T-cell (primary cell): Measurements from ENCODE around the gene MBD3L2. TPM values are rescaled to one million over a fixed set of nuclear protein-coding genes. Genes with fewer than 3 reads are reported as not detected.
A peak's percentile ranks its signal among the peaks of the same experiment; 100 is the strongest.
"Not testable (repeated sequence)": the region's sequence is repeated elsewhere in the genome, so short reads cannot be mapped to it uniquely, and the experiment has no call there.

Source experiments
- ATAC-seq, 4 experiments: fragments of 200-7000 bp in 3 of 4; fragments of 150-1000 bp in 1 of 4; cut with Tn5 transposase; replicated peaks in 1 of 4; 1 replicate in 3 of 4; 2 replicates in 1 of 4; pipeline ENCODE4 v1.10.0; 2021; ENCODE audit warnings: moderate library complexity in 3 of 4, mild to moderate bottlenecking in 2 of 4, moderate number of reproducible peaks in 1 of 4
- CTCF ChIA-PET, 2 donors: fragments of 300-600 bp; sonication (Branson Sonifier 250); formaldehyde crosslinking; loops; one replicate each; lab custom pipeline; 2022; ENCODE audit warnings: antibody characterized with exemption in 2 of 2; lab: Charles Lee
- POLR2A ChIA-PET, 2 donors: fragments of 300-600 bp; sonication (Branson Sonifier 250); formaldehyde crosslinking; loops; one replicate each; lab custom pipeline; 2022; ENCODE audit warnings: antibody characterized with exemption in 2 of 2; lab: Charles Lee
- DNase-seq, 35 experiments: peaks; one replicate each; pipeline versions ENCODE4 v3.0.0 to v3.0.0-alpha.2; 2013 to 2023
- H3K27ac ChIP-seq: one replicate; pipeline ENCODE4 v1.5.1; 2013; ENCODE audit warnings: low read length
- H3K27me3 ChIP-seq, 2 experiments: replicated peaks in 1 of 2; 1 replicate in 1 of 2; 2 replicates in 1 of 2; pipeline versions ENCODE4 v1.6.1 to v1.7.0; 2013; ENCODE audit warnings: low read length in 1 of 2, mixed read lengths in 1 of 2; ENCODE audit not compliant: control insufficient read depth in 2 of 2, insufficient read depth in 2 of 2; ENCODE audit errors: extremely low read depth in 1 of 2
- H3K36me3 ChIP-seq, 2 donors: 1 replicate in 1 of 2; 2 replicates in 1 of 2; pipeline versions ENCODE4 v1.6.1 to v1.7.0; 2013; ENCODE audit warnings: low read length in 1 of 2; ENCODE audit not compliant: control insufficient read depth in 2 of 2, insufficient read depth in 1 of 2; ENCODE audit errors: extremely low read depth in 1 of 2
- H3K4me1 ChIP-seq, 2 experiments: 1 replicate in 1 of 2; 2 replicates in 1 of 2; pipeline versions ENCODE4 v1.6.1 to v1.7.0; 2013; ENCODE audit warnings: low read length in 2 of 2, mixed read lengths in 1 of 2; ENCODE audit not compliant: insufficient read depth in 2 of 2, control insufficient read depth in 1 of 2; ENCODE audit errors: extremely low read depth in 1 of 2
- H3K4me3 ChIP-seq, 2 donors: 1 replicate in 1 of 2; 2 replicates in 1 of 2; pipeline versions ENCODE4 v1.5.1 to v1.7.0; 2013; ENCODE audit warnings: mild to moderate bottlenecking in 2 of 2, low read length in 1 of 2, moderate library complexity in 1 of 2; ENCODE audit not compliant: control insufficient read depth in 1 of 2; ENCODE audit errors: extremely low read depth in 1 of 2
- H3K9me3 ChIP-seq: 2 replicates; pipeline ENCODE4 v1.7.0; 2013
- H3K27ac Mint-ChIP-seq, 2 donors: one replicate each; pipeline ENCODE4 v1.8.0; 2020 to 2021; ENCODE audit warnings: mild to moderate bottlenecking in 2 of 2, mixed read lengths in 2 of 2
- H3K27me3 Mint-ChIP-seq, 2 donors: one replicate each; pipeline ENCODE4 v1.8.0; 2021 to 2022; ENCODE audit warnings: mixed read lengths in 2 of 2
- H3K36me3 Mint-ChIP-seq: one replicate; pipeline ENCODE4 v1.8.0; 2021; ENCODE audit warnings: mixed read lengths
- H3K4me1 Mint-ChIP-seq, 3 donors: one replicate each; pipeline ENCODE4 v1.8.0; 2020 to 2022; ENCODE audit warnings: mixed read lengths in 3 of 3, mild to moderate bottlenecking in 1 of 3
- H3K4me3 Mint-ChIP-seq, 3 donors: one replicate each; pipeline ENCODE4 v1.8.0; 2020 to 2022; ENCODE audit warnings: mild to moderate bottlenecking in 3 of 3, mixed read lengths in 3 of 3, moderate library complexity in 3 of 3
- H3K9me3 Mint-ChIP-seq, 3 donors: one replicate each; pipeline ENCODE4 v1.8.0; 2020 to 2022; ENCODE audit warnings: mixed read lengths in 3 of 3
- WGBS: methylation state at CpG from one replicate; pipeline ENCODE4 v1.1.5; 2013; ENCODE audit warnings: missing lambda C conversion rate; ENCODE audit not compliant: insufficient coverage; 5-methylcytosine and 5-hydroxymethylcytosine counted together
- total RNA-seq, 35 experiments: library from RNA in 6 of 35; stranded (reverse) in 6 of 35; fragments of 120-200 nt in 1 of 35; gene quantifications; one replicate each; pipeline versions ENCODE4 v1.2.1 to v1.2.4 and lab custom pipeline; 2013 to 2026

The MBD3L2 gene
- total RNA-seq, 5 donors from 2014 or later (not counting 1 experiment from before 2014, with no cell fraction given), result not detected

DNA sequence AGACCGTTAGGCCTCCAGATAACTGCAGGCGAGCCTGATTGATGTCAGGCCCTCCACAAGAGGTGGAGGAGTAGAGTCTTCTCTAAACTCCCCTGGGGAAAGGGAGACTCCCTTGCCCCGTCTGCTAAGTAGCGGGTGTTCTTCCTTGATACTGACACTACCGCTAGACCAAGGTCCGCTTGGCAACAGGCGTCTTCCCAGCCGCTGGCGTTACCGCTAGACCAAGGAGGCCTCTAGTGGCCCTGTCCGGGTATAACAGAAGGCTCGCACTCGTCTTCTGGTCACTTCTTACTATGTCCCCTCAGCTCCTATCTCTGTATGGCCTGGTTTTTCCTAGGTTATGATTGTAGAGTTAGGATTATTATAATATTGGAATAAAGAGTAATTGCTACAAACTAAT is 18.0 kb downstream of the MBD3L2 start:
- H3K9me3 Mint-ChIP-seq, DNase-seq, ATAC-seq, H3K4me3 ChIP-seq, H3K4me3 Mint-ChIP-seq, H3K9me3 ChIP-seq, H3K27ac ChIP-seq, H3K36me3 Mint-ChIP-seq, H3K27me3 Mint-ChIP-seq, H3K27ac Mint-ChIP-seq, H3K27me3 ChIP-seq, CTCF ChIA-PET: not testable (repeated sequence)
- peaks cover 0 to 12% of the 10 kb centered on the region in 2 donors for H3K36me3 ChIP-seq
- peaks cover 5 to 25% (median 23%) of the 10 kb centered on the region in 3 donors for H3K4me1 Mint-ChIP-seq
- H3K4me1 ChIP-seq, result peaks cover 6 to 20% of the 10 kb centered on the region in 2 experiments
- WGBS, result 95% methylated on average over 4 of the region's 13 CpGs
- POLR2A ChIA-PET, result interaction anchor here in 1 of 2 donors (0.9 kb wide), 1 partner anchor 1529 kb away, joined by 3 read pairs; no protein-coding TSS in a partner anchor

DNA sequence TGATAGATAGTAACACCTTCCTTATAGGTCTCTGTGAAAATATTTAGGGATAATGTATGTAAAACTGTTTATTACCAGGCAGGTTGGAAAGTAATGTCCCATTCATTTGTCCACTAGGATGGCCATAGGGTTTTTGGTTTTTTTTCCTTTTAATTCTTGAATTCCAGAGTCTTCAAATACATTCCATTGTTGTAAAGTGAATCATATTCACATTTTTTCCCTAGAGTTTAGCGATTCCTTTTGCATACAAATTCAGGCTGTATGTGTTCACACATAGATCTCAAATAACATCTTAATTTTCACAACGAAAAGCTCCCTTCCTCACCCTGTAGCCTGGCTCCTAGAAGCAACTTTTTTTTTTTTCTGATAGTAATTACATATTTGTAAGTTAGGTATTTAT is 18.6 kb downstream of the MBD3L2 start:
- Histone ChIP-seq H3K36me3 (peaks cover 0 to 18% of the 10 kb centered on the region in 2 donors), H3K9me3 (no peaks in the 10 kb centered on the region), H3K27ac (no peak overlapping the region), H3K4me1 (peaks cover 6 to 20% of the 10 kb centered on the region in 2 experiments), H3K27me3 (no peaks in the 10 kb centered on the region), H3K4me3 (no peak overlapping the region)
- Mint-ChIP-seq H3K4me3 (no peak overlapping the region), H3K27me3 (no peaks in the 10 kb centered on the region), H3K4me1 (peaks cover 10 to 30% (median 27%) of the 10 kb centered on the region in 3 donors), H3K27ac (no peak overlapping the region), H3K9me3 (no peaks in the 10 kb centered on the region), H3K36me3 (peaks cover 9% of the 10 kb centered on the region)
- ChIA-PET POLR2A (interaction anchor here in 1 of 2 donors (0.9 kb wide), 1 partner anchor 1528 kb away, joined by 3 read pairs; no protein-coding TSS in a partner anchor), CTCF (interaction anchor here in 1 of 2 donors (2.3 kb wide), 1 partner anchor 32 kb away, joined by 13 read pairs; no protein-coding TSS in a partner anchor)
- ATAC-seq (no peak), DNase-seq (no peak)
- WGBS, result no CpG with 5 or more reads among the region's 2 CpGs

DNA sequence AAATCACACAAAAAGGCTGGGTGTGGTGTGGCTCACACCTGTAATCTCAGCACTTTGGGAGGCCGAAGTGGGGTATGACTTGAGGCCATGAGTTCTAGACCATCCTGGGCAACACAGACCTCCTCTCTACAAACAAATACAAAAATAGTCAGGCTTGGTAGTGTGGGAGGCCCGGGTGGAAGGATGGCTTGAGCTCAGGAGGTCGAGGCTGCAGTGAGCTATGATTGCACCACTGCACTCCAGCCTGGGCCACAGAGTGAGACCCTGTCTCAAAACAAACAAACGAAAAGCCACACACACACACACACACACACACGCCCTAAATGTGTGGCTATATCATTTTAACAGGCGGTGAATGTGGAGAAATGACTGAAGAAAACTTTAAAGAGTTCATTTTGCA is 19.5 kb downstream of the MBD3L2 start:
- ChIA-PET CTCF (interaction anchor here in 1 of 2 donors (1.0 to 2.3 kb wide), 7 partner anchors 32 to 1265 kb away, joined by 3 to 13 read pairs (median 4); partner anchors contain the start of genes ALKBH7, PET100 and XAB2), POLR2A (interaction anchor here in 1 of 2 donors (1.0 kb wide), 1 partner anchor 296 kb away, joined by 7 read pairs; the partner anchor contains the start of gene VAV1)
- DNase-seq (no peak), ATAC-seq (no peak)
- Histone ChIP-seq H3K36me3 (peaks cover 0 to 25% of the 10 kb centered on the region in 2 donors), H3K4me1 (peaks cover 6 to 20% of the 10 kb centered on the region in 2 experiments), H3K4me3 (no peak overlapping the region), H3K27me3 (no peaks in the 10 kb centered on the region), H3K9me3 (no peaks in the 10 kb centered on the region), H3K27ac (peak overlapping the region; percentile 82)
- Mint-ChIP-seq H3K4me1 (peaks cover 11 to 32% (median 29%) of the 10 kb centered on the region in 3 donors), H3K27me3 (no peaks in the 10 kb centered on the region), H3K27ac (peak overlapping the region; percentile 89 to 94), H3K36me3 (peaks cover 13% of the 10 kb centered on the region), H3K9me3 (no peaks in the 10 kb centered on the region), H3K4me3 (peak overlapping the region; percentile 94 to 99 (median 95))
- WGBS, result no CpG with 5 or more reads among the region's 6 CpGs

DNA sequence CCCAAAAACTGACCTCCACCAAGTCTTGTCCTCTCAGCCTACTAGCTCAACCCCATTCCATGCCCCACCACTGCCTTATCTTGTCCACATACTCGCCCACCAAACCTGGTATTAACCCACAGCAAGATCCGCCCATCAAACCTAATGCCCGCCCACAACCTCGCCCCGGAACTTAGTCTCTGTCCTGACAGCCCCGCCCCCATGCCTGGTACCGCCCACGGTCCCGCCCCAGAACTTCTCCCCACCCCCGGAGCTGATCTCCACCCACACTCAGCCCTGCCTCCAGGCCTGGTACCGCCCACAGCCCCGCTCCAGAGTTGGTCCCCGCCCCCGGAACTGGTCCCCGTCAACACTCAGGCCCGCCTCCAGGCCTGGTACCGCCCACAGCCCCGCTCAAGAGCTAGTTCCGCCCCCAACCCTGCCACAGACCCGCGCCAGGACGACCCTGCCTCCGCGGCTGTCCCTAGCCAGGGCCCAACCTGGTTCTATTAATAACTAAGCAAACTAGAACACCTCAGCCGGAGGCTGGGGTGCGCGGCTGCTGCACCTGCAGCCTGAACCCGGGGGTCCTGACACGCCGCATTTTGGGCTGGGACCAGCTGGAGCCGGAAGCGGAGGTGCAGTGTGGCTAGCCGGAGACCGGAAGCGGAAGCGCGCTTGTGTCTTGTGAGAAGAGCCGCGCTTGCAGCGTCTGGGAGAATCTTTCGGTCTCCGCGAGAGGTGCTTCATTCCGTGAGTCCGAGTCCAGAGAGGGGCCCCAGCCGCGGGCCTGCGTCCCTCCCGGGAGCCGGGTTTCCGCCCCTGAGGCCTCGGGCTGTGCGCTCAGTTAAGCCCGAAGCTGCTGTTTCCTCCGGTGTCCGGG is 20.2 kb downstream of the MBD3L2 start, which contains the start of gene ZNF557:
Gene ZNF557, plus strand, starts transcription at position 662 of the 862 bp plus-strand sequence. CDS start 5,372 bp downstream, outside the sequence.
- ChIA-PET POLR2A (interaction anchor here in 1 of 2 donors (0.5 to 1.0 kb wide), 4 partner anchors 32 to 313 kb away, joined by 3 to 7 read pairs (median 3); partner anchors contain the start of gene VAV1), CTCF (interaction anchor here in 1 of 2 donors (0.6 to 2.3 kb wide), 9 partner anchors 31 to 1265 kb away, joined by 3 to 13 read pairs (median 4); partner anchors contain the start of genes ALKBH7, PET100 and XAB2)
- H3K4me3 ChIP-seq, result peak within 1 kb of the TSS; percentile 86 to 98
- Mint-ChIP-seq H3K27ac (peak within 1 kb of the TSS; percentile 89 to 94), H3K36me3 (peaks cover 17% of the 10 kb centered on the region), H3K27me3 (no peaks in the 10 kb centered on the region), H3K9me3 (no peaks in the 10 kb centered on the region), H3K4me1 (peaks cover 11 to 33% (median 30%) of the 10 kb centered on the region in 3 donors), H3K4me3 (peak within 1 kb of the TSS; percentile 94 to 99 (median 95))
- peaks cover 6 to 20% of the 10 kb centered on the region in 2 experiments for H3K4me1 ChIP-seq
- under 1% methylated on average over 56 of the region's 56 CpGs for WGBS
- H3K9me3 ChIP-seq, result no peaks in the 10 kb centered on the region
- DNase-seq (peak; percentile 95 to 100 (median 99)), ATAC-seq (peak; percentile 95 to 98 (median 98))
- H3K27ac ChIP-seq, result peak within 1 kb of the TSS; percentile 82
- peaks cover 0 to 32% of the 10 kb centered on the region in 2 donors for H3K36me3 ChIP-seq
- no peaks in the 10 kb centered on the region for H3K27me3 ChIP-seq

DNA sequence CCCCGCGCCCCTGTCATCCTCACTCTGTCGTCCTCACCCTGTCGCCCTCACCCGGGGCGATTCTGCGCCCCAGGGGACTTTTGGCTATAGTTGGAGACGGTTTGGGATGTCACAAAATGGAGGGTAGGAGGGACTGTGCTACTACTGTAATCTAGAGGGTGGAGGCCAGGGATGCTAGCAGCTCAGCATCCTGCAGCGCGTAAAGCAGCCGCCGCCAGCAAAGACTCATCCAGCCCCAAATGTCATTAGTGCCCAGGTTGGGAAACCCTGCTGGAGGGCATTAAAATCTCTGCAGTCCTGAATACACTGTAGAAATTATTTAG is 20.7 kb downstream of the MBD3L2 start:
- Histone ChIP-seq H3K4me3 (peak overlapping the region; percentile 86 to 98), H3K4me1 (peaks cover 6 to 20% of the 10 kb centered on the region in 2 experiments), H3K36me3 (peaks cover 0 to 37% of the 10 kb centered on the region in 2 donors), H3K27me3 (no peaks in the 10 kb centered on the region), H3K9me3 (no peaks in the 10 kb centered on the region), H3K27ac (peak overlapping the region; percentile 82)
- peak overlapping the region; percentile 94 to 99 (median 95) for H3K4me3 Mint-ChIP-seq
- H3K4me1 Mint-ChIP-seq, result peaks cover 11 to 35% (median 31%) of the 10 kb centered on the region in 3 donors
- H3K9me3 Mint-ChIP-seq, result no peaks in the 10 kb centered on the region
- H3K27me3 Mint-ChIP-seq, result no peaks in the 10 kb centered on the region
- peak overlapping the region; percentile 89 to 94 for H3K27ac Mint-ChIP-seq
- peaks cover 21% of the 10 kb centered on the region for H3K36me3 Mint-ChIP-seq
- ChIA-PET CTCF (interaction anchor here in 1 of 2 donors (1.0 to 2.3 kb wide), 7 partner anchors 30 to 1266 kb away, joined by 3 to 13 read pairs (median 4); partner anchors contain the start of genes ALKBH7, PET100 and XAB2), POLR2A (interaction anchor here (0.6 to 1.0 kb wide), 4 partner anchors 30 to 310 kb away, joined by 3 to 7 read pairs (median 6); partner anchors contain the start of gene VAV1 (in 1 of the 2))
- peak in 11 of 35 experiments; percentile 4 to 27 (median 11) for DNase-seq
- 3% methylated on average over 10 of the region's 12 CpGs for WGBS
- peak; percentile 8 to 18 (median 12) for ATAC-seq
